ENCODE measurements around the gene LY6G6D. TPM values are rescaled to one million over a fixed set of nuclear protein-coding genes. Genes with fewer than 3 reads are reported as not detected.
A peak's percentile ranks its signal among the peaks of the same experiment; 100 is the strongest.

Gene LY6G6D
- total RNA-seq, 4 donors from 2014 or later, result not detected

GRCh38 chr6:31713465-31713864, 1.7 kb upstream of the LY6G6D start:
- peaks cover 0 to 37% (median 24%) of the 10 kb centered on the region in 4 donors for H3K4me1 ChIP-seq
- in situ Hi-C loops (cut with MboI; ENCODE audit: low pct_ligation_motif_present in 1 of 4, low pct_unique_long_range_greater_than_20kb in 1 of 4, low sequenced_read_pairs in 3 of 4) (no loop called here), intact Hi-C loops (cut with DNase I; ENCODE audit: low total_unique reads) (no loop called here)
- no peaks in the 10 kb centered on the region for H3K36me3 ChIP-seq
- no peaks in the 10 kb centered on the region for H3K9me3 ChIP-seq
- no peaks in the 10 kb centered on the region for H3K27me3 ChIP-seq
- no peak overlapping the region for H3K4me3 ChIP-seq
- TF ChIP-seq EP300 (IDR thresholded peaks at IDR 0.05; ENCODE audit: low read depth) (no peak), POLR2AphosphoS5 (IDR thresholded peaks at IDR 0.05) (no peak), POLR2A (IDR thresholded peaks at IDR 0.05) (no peak)
- 62 to 63% methylated on average over 2 to 4 of the region's 4 CpGs for WGBS, 2 donors (ENCODE audit: low coverage in 1 of 2)
- peak overlapping the region; percentile 38 to 64 (median 48) for H3K27ac ChIP-seq
- no peak for DNase-seq

- TF ChIP-seq EP300 (IDR thresholded peaks at IDR 0.05; ENCODE audit: low read depth), result no peak
- TF ChIP-seq CTCF (IDR thresholded peaks at IDR 0.05), result no peak
- peak; percentile 34 for DNase-seq
- intact Hi-C loops (cut with DNase I; ENCODE audit: low total_unique reads) (no loop called here), in situ Hi-C loops (cut with MboI; ENCODE audit: low pct_ligation_motif_present in 1 of 4, low pct_unique_long_range_greater_than_20kb in 1 of 4, low sequenced_read_pairs in 3 of 4) (no loop called here)
- peaks cover 0 to 43% (median 31%) of the 10 kb centered on the region in 4 donors for H3K4me1 ChIP-seq
- H3K27ac ChIP-seq, result peak overlapping the region; percentile 38 to 64 (median 48)
- H3K27me3 ChIP-seq, result no peaks in the 10 kb centered on the region
- H3K4me3 ChIP-seq, result no peak overlapping the region
- H3K9me3 ChIP-seq, result no peaks in the 10 kb centered on the region
- no peaks in the 10 kb centered on the region for H3K36me3 ChIP-seq
- 20 to 23% methylated on average over 5 of the region's 5 CpGs for WGBS, 2 donors (ENCODE audit: low coverage in 1 of 2)
Measured at GRCh38 chr6:31713991-31714684, 1.0 kb upstream of the LY6G6D start.

DNA sequence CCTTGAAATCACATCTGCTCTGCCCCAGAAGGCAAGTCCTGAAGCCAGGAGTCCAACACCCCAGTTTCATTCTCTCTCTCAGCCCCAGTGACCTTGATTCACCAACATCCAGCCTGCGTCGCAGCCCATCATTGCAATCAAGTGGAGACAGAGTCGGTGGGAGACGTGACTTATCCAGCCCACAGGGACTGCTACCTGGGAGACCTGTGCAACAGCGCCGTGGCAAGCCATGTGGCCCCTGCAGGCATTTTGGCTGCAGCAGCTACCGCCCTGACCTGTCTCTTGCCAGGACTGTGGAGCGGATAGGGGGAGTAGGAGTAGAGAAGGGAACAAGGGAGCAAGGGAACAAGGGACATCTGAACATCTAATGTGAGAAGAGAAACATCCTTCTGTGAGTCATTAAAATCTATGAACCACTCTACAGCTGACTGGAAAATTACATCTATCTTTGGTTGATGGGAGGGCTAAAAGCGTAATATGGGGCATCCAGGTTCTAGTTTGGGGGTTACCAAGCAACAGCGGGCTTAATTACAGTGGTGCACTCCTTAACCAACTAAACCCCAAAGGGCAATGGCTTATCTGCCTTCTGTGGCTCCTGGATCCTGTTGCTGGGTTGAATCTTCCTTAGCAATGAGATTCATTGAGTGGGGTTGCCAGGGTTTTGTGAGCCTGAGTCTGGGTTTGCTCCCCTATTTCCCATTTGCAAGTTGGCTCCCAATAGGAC, 2.5 kb downstream of the LY6G6D start:
- 74 to 81% methylated on average over 5 to 10 of the region's 10 CpGs for WGBS, 2 donors (ENCODE audit: low coverage in 1 of 2)
- peaks cover 0 to 36% (median 26%) of the 10 kb centered on the region in 4 donors for H3K4me1 ChIP-seq
- H3K27ac ChIP-seq, result peak overlapping the region; percentile 13 to 63 (median 56)
- H3K9me3 ChIP-seq, result no peaks in the 10 kb centered on the region
- no peak overlapping the region for H3K4me3 ChIP-seq
- TF ChIP-seq CTCF (IDR thresholded peaks at IDR 0.05), result no peak
- no peak for TF ChIP-seq POLR2A (IDR thresholded peaks at IDR 0.05)
- no peak for TF ChIP-seq EP300 (IDR thresholded peaks at IDR 0.05; ENCODE audit: low read depth)
- TF ChIP-seq POLR2AphosphoS5 (IDR thresholded peaks at IDR 0.05), result no peak
- in situ Hi-C loops (cut with MboI; ENCODE audit: low pct_ligation_motif_present in 1 of 4, low pct_unique_long_range_greater_than_20kb in 1 of 4, low sequenced_read_pairs in 3 of 4) (no loop called here), intact Hi-C loops (cut with DNase I; ENCODE audit: low total_unique reads) (no loop called here)
- DNase-seq, result no peak
- no peaks in the 10 kb centered on the region for H3K36me3 ChIP-seq
- no peaks in the 10 kb centered on the region for H3K27me3 ChIP-seq

GRCh38 chr6:31718265-31718664, 3.1 kb downstream of the LY6G6D start:
- intact Hi-C loops (cut with DNase I; ENCODE audit: low total_unique reads), result no loop called here

More at GRCh38 chr6:31718265-31718664, 3.1 kb downstream of the LY6G6D start:
- peak overlapping the region; percentile 52 to 66 (median 60) for H3K27ac ChIP-seq
- DNase-seq, result peak; percentile 78
- H3K4me3 ChIP-seq, result no peak overlapping the region
- WGBS, 2 donors (ENCODE audit: low coverage in 1 of 2), result 58% methylated on average over 1 of the region's 1 CpG; no CpG with 5 or more reads in 1 of the 2 donors
- no peaks in the 10 kb centered on the region for H3K27me3 ChIP-seq
- no peaks in the 10 kb centered on the region for H3K9me3 ChIP-seq
- H3K4me1 ChIP-seq, result peaks cover 0 to 36% (median 26%) of the 10 kb centered on the region in 4 donors
- in situ Hi-C loops (cut with MboI; ENCODE audit: low pct_ligation_motif_present in 1 of 4, low pct_unique_long_range_greater_than_20kb in 1 of 4, low sequenced_read_pairs in 3 of 4), result no loop called here
- peak in 2 of 3 donors; percentile 23 to 51 for TF ChIP-seq POLR2AphosphoS5 (IDR thresholded peaks at IDR 0.05)
- no peak for TF ChIP-seq CTCF (IDR thresholded peaks at IDR 0.05)
- TF ChIP-seq POLR2A (IDR thresholded peaks at IDR 0.05), result no peak
- TF ChIP-seq EP300 (IDR thresholded peaks at IDR 0.05; ENCODE audit: low read depth), result no peak
- H3K36me3 ChIP-seq, result no peaks in the 10 kb centered on the region

Data from transverse colon (tissue), 4 donors.